NCI-H1048 (cell line): ENCODE results near the gene TTC9B.
"Not testable (repeated sequence)": the region's sequence is repeated elsewhere in the genome, so short reads cannot be mapped to it uniquely, and the experiment has no call there.

ENCODE experiments used
- DNase-seq: peaks from one replicate; lab custom pipeline; 2025; lab: John Stamatoyannopoulos, UW

TTC9B gene

DNA sequence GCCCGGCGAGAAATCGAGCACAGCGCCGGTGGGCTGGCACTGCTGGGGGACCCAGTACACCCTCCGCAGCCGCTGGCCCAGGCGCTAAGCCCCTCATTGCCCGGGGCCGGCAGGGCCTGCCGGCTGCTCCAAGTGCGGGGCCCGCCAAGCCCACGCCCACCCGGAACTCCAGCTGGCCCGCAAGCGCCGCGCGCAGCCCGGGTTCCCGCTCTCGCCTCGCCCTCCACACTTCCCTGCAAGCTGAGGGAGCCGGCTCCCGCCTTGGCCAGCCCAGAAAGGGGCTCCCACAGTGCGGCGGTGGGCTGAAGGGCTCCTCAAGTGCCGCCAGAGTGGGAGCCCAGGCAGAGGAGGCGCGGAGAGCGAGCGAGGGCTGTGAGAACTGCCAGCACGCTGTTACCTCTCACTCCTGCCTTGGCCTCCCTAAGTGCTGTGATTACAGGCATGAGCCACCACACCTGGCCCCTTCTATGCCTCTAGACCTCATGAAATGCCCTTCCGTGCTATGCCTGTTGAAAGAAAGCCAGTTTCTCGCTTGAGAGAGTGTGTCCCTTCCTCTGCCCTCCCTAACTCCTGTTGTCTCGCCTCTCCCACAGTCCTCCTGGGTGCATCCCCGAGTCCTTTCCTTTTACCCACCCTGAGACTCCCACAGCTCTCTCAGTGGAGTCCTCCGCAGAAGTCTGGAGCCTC is 47.7 kb downstream of the TTC9B start:
- not testable (repeated sequence) for DNase-seq

DNA sequence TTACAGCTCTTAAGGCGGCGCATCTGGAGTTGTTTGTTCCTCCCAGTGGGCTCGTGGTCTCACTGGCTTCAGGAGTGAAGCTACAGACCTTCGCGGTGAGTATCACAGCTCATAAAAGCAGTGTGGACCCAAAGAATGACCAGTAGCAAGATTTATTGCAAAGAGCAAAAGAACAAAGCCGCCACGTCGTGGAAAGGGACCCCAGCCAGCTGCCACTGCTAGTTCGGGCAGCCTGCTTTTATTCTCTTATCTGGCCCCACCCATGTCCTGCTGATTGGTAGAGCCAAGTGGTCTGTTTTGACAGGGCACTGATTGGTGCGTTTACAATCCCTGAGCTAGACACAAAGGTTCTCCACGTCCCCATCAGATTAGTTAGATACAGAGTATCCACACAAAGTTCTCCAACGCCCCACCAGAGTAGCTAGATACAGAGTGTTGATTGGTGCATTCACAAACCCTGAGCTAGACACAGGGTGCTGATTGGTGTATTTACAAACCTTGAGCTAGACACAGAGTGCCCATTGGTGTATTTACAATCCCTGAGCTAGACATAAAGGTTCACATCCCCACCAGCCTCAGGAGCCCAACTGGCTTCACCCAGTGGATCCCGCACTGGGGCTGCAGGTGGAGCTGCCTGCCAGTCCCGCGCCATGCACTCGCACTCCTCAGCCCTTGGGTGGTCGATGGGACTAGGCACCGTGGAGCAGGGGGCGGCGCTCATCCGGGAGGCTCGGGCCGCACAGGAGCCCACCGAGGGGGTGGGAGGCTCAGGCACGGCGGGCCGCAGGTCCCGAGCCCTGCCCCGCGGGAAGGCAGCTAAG is 48.5 kb downstream of the TTC9B start:
- DNase-seq = not testable (repeated sequence)
